Measurements from ENCODE around the gene FMO5.

FMO5 gene

GRCh38 chr1:147211577-147211976 lies 13.6 kb downstream of the FMO5 start:
- Histone ChIP-seq H3K4me3 (ENCODE audit: low read depth, low read length) (no peak overlapping the region), H3K36me3 (ENCODE audit: control insufficient read depth in 2 of 2, insufficient read depth in 1 of 2, low read length in 2 of 2) (no peaks in the 10 kb centered on the region), H3K27ac (ENCODE audit: extremely low read depth, low read depth, low read length) (no peak overlapping the region), H3K9me3 (ENCODE audit: control insufficient read depth, insufficient read depth, low read depth, low read length) (no peaks in the 10 kb centered on the region), H3K4me1 (ENCODE audit: control insufficient read depth, insufficient read depth, low read length) (no peaks in the 10 kb centered on the region)
- TF ChIP-seq ZNF600 (tag by site-specific recombination; IDR thresholded peaks at IDR 0.05) (no peak), ATF2 (tag by site-specific recombination; IDR thresholded peaks at IDR 0.05; ENCODE audit: low read depth) (no peak), KLF16 (tag by site-specific recombination; IDR thresholded peaks at IDR 0.05) (no peak), ZSCAN16 (tag by site-specific recombination; IDR thresholded peaks at IDR 0.05) (no peak), ZNF23 (tag by site-specific recombination; IDR thresholded peaks at IDR 0.05; ENCODE audit: borderline replicate concordance) (no peak), ZNF629 (tag by site-specific recombination; IDR thresholded peaks at IDR 0.05) (no peak), PATZ1 (tag by site-specific recombination; IDR thresholded peaks at IDR 0.05) (no peak), KLF10 (tag by site-specific recombination; IDR thresholded peaks at IDR 0.05) (no peak), ZNF473 (tag by site-specific recombination; IDR thresholded peaks at IDR 0.05) (no peak), ZNF521 (tag by site-specific recombination; IDR thresholded peaks at IDR 0.05) (no peak), ZNF354C (tag by site-specific recombination; IDR thresholded peaks at IDR 0.05; ENCODE audit: borderline replicate concordance, low read depth) (no peak), ZNF121 (tag by site-specific recombination; IDR thresholded peaks at IDR 0.05) (no peak), ZNF677 (tag by site-specific recombination; IDR thresholded peaks at IDR 0.05) (no peak)
- ChIA-PET POLR2A (no interaction called here), CTCF (no interaction called here)

GRCh38 chr1:147210987-147211386 lies 14.2 kb downstream of the FMO5 start:
- H3K36me3 ChIP-seq (ENCODE audit: control insufficient read depth in 2 of 2, insufficient read depth in 1 of 2, low read length in 2 of 2), result no peaks in the 10 kb centered on the region
- ChIA-PET CTCF (no interaction called here), POLR2A (no interaction called here)
- TF ChIP-seq ZXDB (tag by site-specific recombination; IDR thresholded peaks at IDR 0.05) (no peak), ZNF76 (tag by site-specific recombination; IDR thresholded peaks at IDR 0.05; ENCODE audit: borderline replicate concordance, low read depth) (no peak), ZNF501 (tag by site-specific recombination; IDR thresholded peaks at IDR 0.05) (no peak), GLIS1 (tag by site-specific recombination; IDR thresholded peaks at IDR 0.05) (no peak), BCL11B (tag by site-specific recombination; IDR thresholded peaks at IDR 0.05; ENCODE audit: low read depth) (no peak), ZNF514 (tag by site-specific recombination; IDR thresholded peaks at IDR 0.05) (no peak), ZNF175 (tag by site-specific recombination; IDR thresholded peaks at IDR 0.05) (no peak), ZSCAN18 (tag by site-specific recombination; IDR thresholded peaks at IDR 0.05) (no peak)
- TF ChIP-seq, protein P1, sequence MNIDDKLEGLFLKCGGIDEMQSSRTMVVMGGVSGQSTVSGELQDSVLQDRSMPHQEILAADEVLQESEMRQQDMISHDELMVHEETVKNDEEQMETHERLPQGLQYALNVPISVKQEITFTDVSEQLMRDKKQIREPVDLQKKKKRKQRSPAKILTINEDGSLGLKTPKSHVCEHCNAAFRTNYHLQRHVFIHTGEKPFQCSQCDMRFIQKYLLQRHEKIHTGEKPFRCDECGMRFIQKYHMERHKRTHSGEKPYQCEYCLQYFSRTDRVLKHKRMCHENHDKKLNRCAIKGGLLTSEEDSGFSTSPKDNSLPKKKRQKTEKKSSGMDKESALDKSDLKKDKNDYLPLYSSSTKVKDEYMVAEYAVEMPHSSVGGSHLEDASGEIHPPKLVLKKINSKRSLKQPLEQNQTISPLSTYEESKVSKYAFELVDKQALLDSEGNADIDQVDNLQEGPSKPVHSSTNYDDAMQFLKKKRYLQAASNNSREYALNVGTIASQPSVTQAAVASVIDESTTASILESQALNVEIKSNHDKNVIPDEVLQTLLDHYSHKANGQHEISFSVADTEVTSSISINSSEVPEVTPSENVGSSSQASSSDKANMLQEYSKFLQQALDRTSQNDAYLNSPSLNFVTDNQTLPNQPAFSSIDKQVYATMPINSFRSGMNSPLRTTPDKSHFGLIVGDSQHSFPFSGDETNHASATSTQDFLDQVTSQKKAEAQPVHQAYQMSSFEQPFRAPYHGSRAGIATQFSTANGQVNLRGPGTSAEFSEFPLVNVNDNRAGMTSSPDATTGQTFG (tag by site-specific recombination; IDR thresholded peaks at IDR 0.05; ENCODE audit: borderline replicate concordance), result no peak
- no peaks in the 10 kb centered on the region for H3K9me3 ChIP-seq (ENCODE audit: control insufficient read depth, insufficient read depth, low read depth, low read length)
- no peak overlapping the region for H3K27ac ChIP-seq (ENCODE audit: extremely low read depth, low read depth, low read length)
- no peak overlapping the region for H3K4me3 ChIP-seq (ENCODE audit: low read depth, low read length)
- no peaks in the 10 kb centered on the region for H3K4me1 ChIP-seq (ENCODE audit: control insufficient read depth, insufficient read depth, low read length)
